Activated gamma-delta T cell (primary cell): ENCODE measurements around the gene DHRS3.

Experiments used
- DNase-seq: peaks from one replicate; lab custom pipeline; 2025; lab: John Stamatoyannopoulos, UW

Gene DHRS3

GRCh38 chr1:12616709-12617373, 1.2 kb downstream of the DHRS3 start:
- no peak for DNase-seq

GRCh38 chr1:12615865-12616708, 1.9 kb downstream of the DHRS3 start:
- DNase-seq, result no peak

GRCh38 chr1:12615159-12615864, 2.7 kb downstream of the DHRS3 start:
- DNase-seq, result no peak

- no peak for DNase-seq
Observed at GRCh38 chr1:12614402-12615158, 3.4 kb downstream of the DHRS3 start.

- DNase-seq, result no peak
Observed at GRCh38 chr1:12613180-12613579, 4.8 kb downstream of the DHRS3 start.

- DNase-seq, result no peak
Observed at GRCh38 chr1:12610941-12611340, 7.1 kb downstream of the DHRS3 start.

- DNase-seq, result no peak
Observed at GRCh38 chr1:12610305-12610935, 7.6 kb downstream of the DHRS3 start.

GRCh38 chr1:12609469-12610003, 8.5 kb downstream of the DHRS3 start:
- DNase-seq, result no peak

DNA sequence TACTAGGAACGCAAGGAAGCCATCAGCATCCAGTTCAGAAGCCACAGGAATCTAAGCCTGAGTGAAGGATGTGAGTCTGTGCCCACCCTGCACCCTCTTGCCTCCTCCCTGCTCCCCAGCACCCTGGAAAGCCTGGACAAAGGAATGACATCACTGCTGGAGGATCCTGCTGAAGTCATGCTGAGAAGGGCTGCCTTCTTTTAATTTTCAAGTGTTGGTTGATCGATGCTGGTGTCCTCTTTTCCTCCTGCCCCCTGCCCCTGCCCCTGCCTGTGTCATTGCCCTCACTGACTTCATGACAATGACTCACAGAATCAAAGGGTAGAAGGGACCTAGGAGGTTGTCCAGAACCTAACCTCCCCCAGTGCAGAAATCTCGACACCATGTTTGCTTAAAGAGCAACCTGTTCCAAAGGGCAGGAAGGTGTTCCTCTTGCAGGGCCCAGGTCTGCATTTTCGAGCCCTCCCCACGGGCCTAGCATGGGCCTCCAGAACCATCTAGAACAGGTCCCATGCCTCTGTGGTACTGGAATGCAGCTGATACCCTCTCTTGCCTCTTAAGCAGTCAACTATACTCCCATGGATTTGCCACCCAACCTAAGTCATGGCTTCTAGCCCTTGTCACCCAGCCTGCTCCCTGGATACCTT, 9.6 kb downstream of the DHRS3 start:
- no peak for DNase-seq

- no peak for DNase-seq
Observed at GRCh38 chr1:12607263-12607662, 10.7 kb downstream of the DHRS3 start.

DNA sequence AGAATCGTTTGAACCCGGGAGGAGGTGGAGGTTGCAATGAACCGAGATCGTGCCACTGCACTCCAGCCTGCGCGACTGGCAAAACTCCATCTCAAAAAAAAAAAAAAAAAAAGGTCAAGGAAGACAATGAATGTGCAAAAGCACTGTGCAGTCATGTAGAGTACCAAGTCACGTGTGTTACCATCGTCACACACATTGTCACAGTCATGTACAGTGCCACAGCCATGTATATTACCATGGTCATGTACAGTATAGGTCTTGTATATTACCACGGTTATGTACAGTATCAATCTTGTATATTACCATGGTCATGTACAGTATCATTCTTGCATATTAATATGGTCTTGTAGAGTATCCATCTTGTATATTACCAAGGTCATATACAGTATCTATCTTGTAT, 13.0 kb downstream of the DHRS3 start:
- DNase-seq, result no peak

DNA sequence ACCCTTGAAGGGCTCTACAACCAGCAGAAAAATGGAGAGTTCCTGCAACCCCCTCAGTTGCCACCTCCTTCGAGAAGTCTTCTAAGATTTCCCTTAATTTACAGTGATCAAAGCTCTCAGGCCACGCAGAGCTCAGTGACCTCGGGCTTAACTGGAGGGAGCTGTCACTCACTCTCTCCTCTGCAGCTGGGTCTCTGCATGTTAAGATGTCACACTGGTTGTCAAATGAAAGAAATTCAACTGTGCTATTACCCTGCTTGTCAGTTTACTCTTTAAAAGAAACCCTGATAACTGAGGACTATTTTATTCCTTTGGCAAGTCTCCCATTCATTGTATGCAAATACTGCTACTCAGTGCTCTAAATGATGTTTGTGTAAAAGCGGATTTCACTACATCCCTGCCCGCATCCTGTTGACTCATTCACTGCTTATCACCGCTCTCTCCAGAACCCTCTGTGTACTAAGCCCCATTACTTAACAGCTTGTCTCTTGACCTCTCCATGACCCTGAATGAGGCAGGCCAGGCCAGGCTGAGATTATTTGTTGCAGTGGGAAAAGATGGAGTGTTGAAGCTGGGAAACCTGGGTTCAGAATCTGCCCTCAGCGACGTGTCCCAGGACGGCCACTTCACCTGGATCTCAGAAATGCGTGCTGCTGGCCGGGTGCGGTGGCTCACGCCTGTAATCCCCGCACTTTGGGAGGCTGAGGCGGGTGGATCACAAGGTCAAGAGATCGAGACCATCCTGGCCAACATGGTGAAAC, 13.7 kb downstream of the DHRS3 start:
- DNase-seq, result no peak

- no peak for DNase-seq
Observed at GRCh38 chr1:12603224-12603623, 14.8 kb downstream of the DHRS3 start.

GRCh38 chr1:12602659-12603024, 15.4 kb downstream of the DHRS3 start:
- DNase-seq, result no peak

DNA sequence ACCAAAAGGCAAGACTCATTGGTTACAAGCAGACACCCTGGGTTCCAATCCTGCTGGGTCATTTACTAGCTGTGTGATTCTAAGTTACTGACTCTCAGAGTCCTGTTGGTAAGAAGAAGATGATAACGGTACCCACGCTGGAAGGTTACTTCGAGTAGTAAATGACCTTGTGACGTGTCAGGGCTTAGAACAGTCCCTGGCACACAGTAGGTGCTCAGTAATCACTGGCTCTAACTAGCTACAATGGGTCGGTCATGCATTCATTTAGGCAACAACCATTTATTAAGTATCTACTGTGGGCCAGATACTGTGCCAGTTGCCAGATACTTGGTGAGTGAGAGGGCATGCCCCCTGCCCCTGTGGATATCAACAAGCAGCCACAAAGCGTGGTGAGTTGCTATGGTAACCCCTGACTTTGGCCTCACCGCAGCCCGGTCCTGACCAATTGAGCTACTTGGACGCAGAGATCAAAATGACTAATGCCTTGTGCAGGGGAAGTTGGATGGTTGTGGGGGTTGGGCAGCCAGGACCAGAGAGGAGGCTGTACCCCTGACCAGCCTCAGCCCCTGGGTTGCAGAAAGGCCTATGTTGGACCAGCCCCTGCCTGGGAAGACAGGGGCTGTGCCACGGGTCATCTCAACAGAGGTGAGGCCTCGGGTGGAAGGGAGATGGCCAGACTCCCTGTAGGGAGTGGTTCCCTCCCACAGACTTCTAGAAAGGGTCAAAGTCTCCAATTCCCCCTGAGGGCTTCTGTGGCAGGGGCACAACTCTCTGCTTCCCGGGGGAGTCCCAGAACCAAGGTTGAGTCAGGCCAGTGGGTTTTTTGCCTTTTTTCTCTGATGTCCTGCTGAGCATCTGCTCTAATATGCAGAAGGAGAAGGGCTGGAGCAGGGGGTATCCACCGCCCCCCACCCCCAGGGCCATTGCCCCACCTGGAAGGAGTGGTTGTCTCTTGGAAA, 16.0 kb downstream of the DHRS3 start:
- DNase-seq, result no peak

- DNase-seq, result no peak
Observed at GRCh38 chr1:12600880-12601633, 17.0 kb downstream of the DHRS3 start.

GRCh38 chr1:12600335-12600734, 17.7 kb downstream of the DHRS3 start:
- DNase-seq, result no peak

GRCh38 chr1:12599657-12600056, 18.4 kb downstream of the DHRS3 start:
- DNase-seq, result no peak
